ENCODE measurements around the gene GPRASP2.
A peak's percentile ranks its signal among the peaks of the same experiment; 100 is the strongest.

Gene GPRASP2

DNA sequence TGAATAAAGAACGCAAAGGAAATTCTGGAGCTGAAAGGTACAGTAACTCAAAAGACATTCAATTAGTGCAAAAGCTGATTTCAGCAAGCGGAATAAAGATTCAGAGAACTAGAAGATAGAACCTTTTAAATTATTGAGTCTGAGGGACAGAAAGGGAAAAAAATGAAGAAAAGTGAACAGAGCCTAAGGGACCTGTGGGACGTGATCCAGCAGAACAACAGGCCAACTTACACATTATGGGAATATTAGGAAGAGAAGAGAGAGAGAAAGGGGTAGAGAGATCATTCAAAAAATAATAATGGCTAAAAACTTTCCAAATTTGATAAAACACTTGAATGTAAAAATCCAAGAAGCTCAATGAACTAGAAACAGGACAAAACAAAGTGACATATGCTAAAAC, 17.5 kb upstream of the GPRASP2 start:
- DNase-seq = no peak
- Histone ChIP-seq H3K36me3 (replicated peaks) (no peaks in the 10 kb centered on the region), H3K27ac (no peak overlapping the region), H3K4me3 (ENCODE audit: low read depth, low read length) (no peak overlapping the region), H3K27me3 (replicated peaks) (no peaks in the 10 kb centered on the region)
- TF ChIP-seq CTCF (IDR thresholded peaks at IDR 0.05; ENCODE audit: low read depth, low read length, missing control alignments) = no peak
- in situ Hi-C loops (cut with HindIII; ENCODE audit: low pct_ligation_motif_present, low sequenced_read_pairs) = no loop called here

DNA sequence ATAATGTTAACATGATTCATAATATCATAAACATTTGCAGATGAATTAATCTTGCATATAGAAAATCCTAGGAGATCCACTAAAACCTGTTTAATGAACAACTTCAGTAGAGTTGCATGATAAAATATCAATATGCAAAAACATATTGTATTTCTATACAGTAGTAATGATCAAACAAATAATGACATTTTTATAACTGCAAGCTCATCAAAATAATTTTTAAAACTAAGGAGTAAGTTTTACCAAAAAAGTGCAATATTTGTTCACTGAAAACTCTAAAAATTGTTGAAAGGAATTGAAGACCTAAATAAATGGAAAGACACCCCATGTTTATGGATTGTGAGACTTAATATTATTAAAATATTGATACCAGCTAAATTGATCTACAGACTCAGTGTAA, 15.9 kb upstream of the GPRASP2 start:
- Histone ChIP-seq H3K4me3 (ENCODE audit: low read depth, low read length) (no peak overlapping the region), H3K36me3 (replicated peaks) (no peaks in the 10 kb centered on the region), H3K27me3 (replicated peaks) (no peaks in the 10 kb centered on the region), H3K27ac (no peak overlapping the region)
- no peak for TF ChIP-seq CTCF (IDR thresholded peaks at IDR 0.05; ENCODE audit: low read depth, low read length, missing control alignments)
- DNase-seq = no peak
- in situ Hi-C loops (cut with HindIII; ENCODE audit: low pct_ligation_motif_present, low sequenced_read_pairs) = no loop called here

DNA sequence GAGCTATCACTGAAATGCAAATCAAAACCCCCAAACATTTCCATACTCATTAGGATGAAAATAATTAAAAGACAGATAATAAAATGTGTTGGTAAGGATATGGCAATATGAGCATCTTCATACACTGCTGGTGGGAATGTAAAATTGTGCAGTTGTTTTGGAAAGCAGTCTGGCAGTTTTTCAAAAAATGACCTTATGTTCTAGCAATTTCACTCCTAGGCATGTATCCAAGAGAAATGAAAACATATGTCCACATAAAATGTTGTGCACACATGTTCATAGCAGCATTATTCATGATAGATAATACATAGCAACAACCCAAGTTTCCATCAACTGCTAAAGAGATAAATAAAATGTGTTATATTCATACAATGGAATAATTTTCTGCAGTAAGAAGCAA, 14.8 kb upstream of the GPRASP2 start:
- TF ChIP-seq CTCF (IDR thresholded peaks at IDR 0.05; ENCODE audit: low read depth, low read length, missing control alignments) = no peak
- Histone ChIP-seq H3K27me3 (replicated peaks) (no peaks in the 10 kb centered on the region), H3K27ac (no peak overlapping the region), H3K36me3 (replicated peaks) (no peaks in the 10 kb centered on the region), H3K4me3 (ENCODE audit: low read depth, low read length) (no peak overlapping the region)
- in situ Hi-C loops (cut with HindIII; ENCODE audit: low pct_ligation_motif_present, low sequenced_read_pairs) = no loop called here
- DNase-seq = peak; percentile 26

DNA sequence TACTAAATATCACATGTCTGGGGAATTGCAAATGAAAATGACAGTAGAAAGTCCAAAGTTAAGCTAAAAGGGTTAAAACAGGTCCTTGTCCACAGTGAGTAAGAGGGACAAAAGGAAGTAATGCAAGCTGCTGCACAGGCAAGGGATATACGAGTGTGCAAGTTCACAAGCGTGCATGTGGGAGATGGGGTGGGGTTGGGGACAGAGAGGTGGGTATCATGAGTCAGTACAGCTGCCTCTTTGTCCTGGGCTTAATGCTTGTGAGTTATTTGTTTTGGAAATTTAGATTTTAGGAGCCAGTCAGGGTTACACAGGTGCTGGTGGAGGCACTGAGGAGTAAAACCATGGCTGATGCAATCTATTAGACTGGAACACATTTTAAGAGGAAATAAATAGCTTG, 3.3 kb upstream of the GPRASP2 start:
- Histone ChIP-seq H3K27ac (no peak overlapping the region), H3K27me3 (replicated peaks) (no peaks in the 10 kb centered on the region), H3K4me3 (ENCODE audit: low read depth, low read length) (no peak overlapping the region), H3K36me3 (replicated peaks) (no peaks in the 10 kb centered on the region)
- no peak for TF ChIP-seq CTCF (IDR thresholded peaks at IDR 0.05; ENCODE audit: low read depth, low read length, missing control alignments)
- DNase-seq = no peak
- in situ Hi-C loops (cut with HindIII; ENCODE audit: low pct_ligation_motif_present, low sequenced_read_pairs) = no loop called here

DNA sequence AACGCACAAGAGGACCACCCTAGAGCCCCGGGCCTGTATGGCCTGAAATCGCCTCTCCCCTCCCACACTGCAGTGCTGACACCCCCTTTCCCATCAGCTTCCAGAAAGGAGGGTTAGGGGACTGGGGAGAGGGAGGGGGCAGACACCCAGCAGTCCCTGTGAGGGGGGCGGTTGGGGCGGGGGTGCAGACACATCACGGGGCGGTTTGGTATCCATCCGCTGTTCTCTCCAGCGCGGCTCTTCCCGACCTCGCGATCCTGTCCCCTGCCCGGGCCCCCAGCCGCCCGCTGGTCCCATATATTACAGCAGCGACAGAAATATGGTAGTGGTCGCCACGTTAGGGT, 404 bp upstream of the GPRASP2 start:
- no peak for TF ChIP-seq CTCF (IDR thresholded peaks at IDR 0.05; ENCODE audit: low read depth, low read length, missing control alignments)
- H3K4me3 ChIP-seq (ENCODE audit: low read depth, low read length) = peak overlapping the region; percentile 65
- no peaks in the 10 kb centered on the region for H3K27me3 ChIP-seq (replicated peaks)
- no peak overlapping the region for H3K27ac ChIP-seq
- in situ Hi-C loops (cut with HindIII; ENCODE audit: low pct_ligation_motif_present, low sequenced_read_pairs) = no loop called here
- no peak for DNase-seq
- no peaks in the 10 kb centered on the region for H3K36me3 ChIP-seq (replicated peaks)

DNA sequence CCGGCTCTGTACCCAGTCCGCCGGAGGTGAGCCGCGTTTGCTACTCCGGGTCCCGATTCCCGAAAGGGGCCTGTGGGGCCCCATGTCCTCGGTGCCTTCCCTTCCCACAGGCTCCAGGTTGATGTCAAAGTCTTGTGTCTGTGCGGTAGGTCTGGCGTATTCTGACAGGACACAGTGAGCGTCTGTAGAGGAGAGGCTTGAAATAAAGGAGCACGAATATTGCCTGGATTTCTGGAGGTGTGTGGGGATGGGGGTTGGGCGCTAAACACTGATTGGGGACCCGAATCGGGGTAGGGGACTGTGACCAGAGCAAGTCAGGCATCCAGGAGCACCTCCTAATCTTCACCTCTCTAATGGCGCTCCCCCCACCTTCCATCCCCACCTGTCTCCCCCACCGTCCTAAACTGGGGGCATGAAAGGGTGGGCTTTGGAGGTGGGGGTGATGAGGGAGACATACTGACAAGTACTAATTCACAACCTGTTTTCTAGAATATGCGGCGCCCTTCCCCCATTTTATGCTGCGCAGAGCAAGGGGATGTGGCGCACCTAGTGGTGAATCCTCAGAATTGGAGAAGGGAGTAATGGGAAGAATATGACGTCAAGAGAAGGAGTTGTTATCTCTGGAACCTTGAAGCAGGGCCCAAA, 855 bp downstream of the GPRASP2 start:
- in situ Hi-C loops (cut with HindIII; ENCODE audit: low pct_ligation_motif_present, low sequenced_read_pairs) = no loop called here
- peak overlapping the region; percentile 65 for H3K4me3 ChIP-seq (ENCODE audit: low read depth, low read length)
- H3K36me3 ChIP-seq (replicated peaks) = no peaks in the 10 kb centered on the region
- peak; percentile 72 for TF ChIP-seq CTCF (IDR thresholded peaks at IDR 0.05; ENCODE audit: low read depth, low read length, missing control alignments)
- peak; percentile 34 for DNase-seq
- no peak overlapping the region for H3K27ac ChIP-seq
- no peaks in the 10 kb centered on the region for H3K27me3 ChIP-seq (replicated peaks)
